ACHN (cell line): ENCODE data around the gene ZNF273.
"Not testable (repeated sequence)": the region's sequence is repeated elsewhere in the genome, so short reads cannot be mapped to it uniquely, and the experiment has no call there.

Experiments used
- DNase-seq: peaks from one replicate; pipeline ENCODE4 v3.0.0-alpha.2; 2015
- in situ Hi-C: cut with HindIII; loops from 2 replicates; pipeline ENCODE4 v1.10.0; 2017; ENCODE audit warnings: low sequenced_read_pairs, low pct_ligation_motif_present, low pct_unique_long_range_greater_than_20kb

ZNF273 gene

GRCh38 chr7:64886956-64887545 is 16.0 kb upstream of the ZNF273 start:
- no peak for DNase-seq
- in situ Hi-C loops: no loop called here

GRCh38 chr7:64887756-64888508 is 15.1 kb upstream of the ZNF273 start:
- DNase-seq: no peak
- in situ Hi-C loops: no loop called here

GRCh38 chr7:64888561-64888900 is 14.5 kb upstream of the ZNF273 start:
- in situ Hi-C loops: no loop called here
- no peak for DNase-seq

GRCh38 chr7:64888901-64889685 is 14.0 kb upstream of the ZNF273 start:
- in situ Hi-C loops: no loop called here
- DNase-seq: no peak

GRCh38 chr7:64889686-64890162 is 13.3 kb upstream of the ZNF273 start:
- in situ Hi-C loops: no loop called here
- no peak for DNase-seq

- in situ Hi-C loops, DNase-seq: not testable (repeated sequence)
Measured at GRCh38 chr7:64890273-64890672, 12.8 kb upstream of the ZNF273 start.

GRCh38 chr7:64890761-64891362 is 12.2 kb upstream of the ZNF273 start:
- no peak for DNase-seq
- in situ Hi-C loops: no loop called here

- in situ Hi-C loops: not testable (repeated sequence)
Measured at GRCh38 chr7:64891363-64892081, 11.6 kb upstream of the ZNF273 start.

GRCh38 chr7:64892116-64892515 is 11.0 kb upstream of the ZNF273 start:
- in situ Hi-C loops: no loop called here
- no peak for DNase-seq

More at GRCh38 chr7:64891363-64892081, 11.6 kb upstream of the ZNF273 start:
- DNase-seq: not testable (repeated sequence)

GRCh38 chr7:64892666-64893309 is 10.3 kb upstream of the ZNF273 start:
- DNase-seq: no peak
- in situ Hi-C loops: no loop called here

- DNase-seq: no peak
- in situ Hi-C loops: no loop called here
Measured at GRCh38 chr7:64893401-64893800, 9.7 kb upstream of the ZNF273 start.

- DNase-seq, in situ Hi-C loops: not testable (repeated sequence)
Measured at GRCh38 chr7:64902461-64902805, 640 bp upstream of the ZNF273 start.

GRCh38 chr7:64904008-64904407 is 935 bp downstream of the ZNF273 start:
- DNase-seq: no peak
- in situ Hi-C loops: no loop called here

GRCh38 chr7:64905133-64905532 is 2.1 kb downstream of the ZNF273 start:
- no peak for DNase-seq
- in situ Hi-C loops: no loop called here

- DNase-seq: no peak
- in situ Hi-C loops: no loop called here
Measured at GRCh38 chr7:64905547-64905946, 2.5 kb downstream of the ZNF273 start.

GRCh38 chr7:64907641-64908326 is 4.7 kb downstream of the ZNF273 start:
- in situ Hi-C loops: no loop called here
- no peak for DNase-seq

GRCh38 chr7:64908358-64908757 is 5.3 kb downstream of the ZNF273 start:
- in situ Hi-C loops: no loop called here
- no peak for DNase-seq

- DNase-seq: no peak
- in situ Hi-C loops: no loop called here
Measured at GRCh38 chr7:64914557-64914956, 11.5 kb downstream of the ZNF273 start.
